ENCODE data around the gene GOLT1B. TPM values are rescaled to one million over a fixed set of nuclear protein-coding genes. Genes with fewer than 3 reads are reported as not detected.
A peak's percentile ranks its signal among the peaks of the same experiment; 100 is the strongest.

Gene GOLT1B
- total RNA-seq, 1 experiment from 2014 or later: 60.4 TPM

DNA sequence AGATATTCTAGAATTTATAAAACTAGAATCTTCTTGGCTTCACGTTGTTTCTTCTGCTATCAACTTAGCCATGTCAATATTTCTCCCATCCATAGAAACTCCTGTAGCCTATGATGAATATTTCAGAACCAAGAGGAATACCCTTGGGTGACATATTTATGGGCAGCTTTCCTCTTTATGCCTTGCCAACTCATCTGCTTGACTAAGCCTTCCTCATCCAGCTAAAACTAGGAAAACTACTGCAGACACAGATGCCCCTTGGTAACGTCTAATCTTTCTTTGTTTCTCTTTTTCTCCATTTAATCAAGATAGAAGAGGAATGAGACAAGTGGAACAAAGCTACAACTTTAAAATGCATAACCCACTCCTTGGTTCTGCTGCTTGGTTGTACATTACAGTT lies 6.3 kb downstream of the GOLT1B start:
- in situ Hi-C loops (cut with HindIII; ENCODE audit: low pct_unique_long_range_greater_than_20kb, low sequenced_read_pairs): no loop called here
- DNase-seq (ENCODE audit: low read depth, low spot score): no peak

DNA sequence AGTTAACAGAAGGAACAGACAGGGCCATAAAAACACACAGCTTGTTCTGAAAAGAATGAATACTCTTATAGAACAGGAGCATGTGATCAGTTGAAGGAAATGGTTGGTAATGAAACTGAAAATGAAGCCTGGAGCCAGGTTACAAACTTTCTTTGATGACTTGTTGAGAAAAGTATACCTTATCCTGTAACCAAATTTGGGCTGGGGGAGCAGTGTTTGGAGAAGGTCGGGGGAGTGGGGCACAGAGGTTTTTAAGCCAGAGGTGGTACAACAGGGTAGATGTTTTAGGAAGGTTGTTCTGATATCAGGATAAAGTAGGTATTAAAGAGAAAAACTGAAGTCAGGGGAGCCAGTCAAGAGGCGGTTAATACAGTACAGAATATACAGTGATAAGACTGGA lies 8.2 kb downstream of the GOLT1B start:
- in situ Hi-C loops (cut with HindIII; ENCODE audit: low pct_unique_long_range_greater_than_20kb, low sequenced_read_pairs): no loop called here
- DNase-seq (ENCODE audit: low read depth, low spot score): peak; percentile 52

- in situ Hi-C loops (cut with HindIII; ENCODE audit: low pct_unique_long_range_greater_than_20kb, low sequenced_read_pairs): no loop called here
- DNase-seq (ENCODE audit: low read depth, low spot score): peak; percentile 79
Observed at GRCh38 chr12:21516281-21516680, 14.7 kb downstream of the GOLT1B start.

DNA sequence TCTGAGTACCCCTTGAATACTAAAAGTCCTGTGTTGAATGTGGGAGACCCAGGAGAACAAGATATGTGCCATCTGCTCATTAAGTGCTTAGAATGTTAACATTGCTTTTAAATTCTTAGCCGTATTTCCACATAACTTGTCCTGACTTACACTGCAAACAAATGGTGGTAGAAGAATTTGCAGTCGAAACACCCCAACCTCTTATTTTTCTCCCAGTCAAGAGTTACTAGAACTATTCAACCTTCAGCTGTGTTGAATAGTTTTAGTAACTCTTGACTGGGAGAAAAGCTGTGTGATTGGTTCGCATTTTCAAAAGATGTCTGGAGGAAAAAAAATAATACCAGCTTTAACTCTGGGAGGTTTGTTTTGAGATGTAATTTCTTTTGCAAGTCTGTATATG lies 16.9 kb downstream of the GOLT1B start:
- in situ Hi-C loops (cut with HindIII; ENCODE audit: low pct_unique_long_range_greater_than_20kb, low sequenced_read_pairs): no loop called here
- DNase-seq (ENCODE audit: low read depth, low spot score): no peak

DNA sequence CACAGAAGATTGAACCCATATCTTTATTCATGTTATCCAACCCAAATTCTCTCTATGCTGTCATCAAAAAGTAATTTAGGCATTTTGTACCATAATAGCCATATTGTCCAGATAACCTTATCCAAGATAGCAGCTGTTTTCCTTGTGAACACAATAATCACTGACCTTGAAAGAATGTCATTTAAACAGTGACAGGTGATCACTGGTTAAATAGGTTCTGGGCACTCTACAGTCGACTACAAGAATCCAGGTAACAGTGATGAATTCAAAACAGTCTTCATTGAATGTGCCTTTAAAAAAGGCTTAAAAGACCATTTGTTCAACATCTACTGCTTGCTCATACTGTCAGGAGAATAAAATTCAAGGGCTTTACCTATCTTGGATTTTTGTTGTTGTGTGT lies 20.0 kb downstream of the GOLT1B start:
- no peak for DNase-seq (ENCODE audit: low read depth, low spot score)
- in situ Hi-C loops (cut with HindIII; ENCODE audit: low pct_unique_long_range_greater_than_20kb, low sequenced_read_pairs): no loop called here

- no peak for DNase-seq (ENCODE audit: low read depth, low spot score)
- in situ Hi-C loops (cut with HindIII; ENCODE audit: low pct_unique_long_range_greater_than_20kb, low sequenced_read_pairs): no loop called here
Observed at GRCh38 chr12:21523148-21523547, 21.6 kb downstream of the GOLT1B start.

- in situ Hi-C loops (cut with HindIII; ENCODE audit: low pct_unique_long_range_greater_than_20kb, low sequenced_read_pairs): no loop called here
- no peak for DNase-seq (ENCODE audit: low read depth, low spot score)
Observed at GRCh38 chr12:21526053-21526452, 24.5 kb downstream of the GOLT1B start, which contains the start of gene SPX. Gene SPX (plus strand): TSS chr12:21526296. CDS start chr12:21526473, 177 bp downstream.

DNA sequence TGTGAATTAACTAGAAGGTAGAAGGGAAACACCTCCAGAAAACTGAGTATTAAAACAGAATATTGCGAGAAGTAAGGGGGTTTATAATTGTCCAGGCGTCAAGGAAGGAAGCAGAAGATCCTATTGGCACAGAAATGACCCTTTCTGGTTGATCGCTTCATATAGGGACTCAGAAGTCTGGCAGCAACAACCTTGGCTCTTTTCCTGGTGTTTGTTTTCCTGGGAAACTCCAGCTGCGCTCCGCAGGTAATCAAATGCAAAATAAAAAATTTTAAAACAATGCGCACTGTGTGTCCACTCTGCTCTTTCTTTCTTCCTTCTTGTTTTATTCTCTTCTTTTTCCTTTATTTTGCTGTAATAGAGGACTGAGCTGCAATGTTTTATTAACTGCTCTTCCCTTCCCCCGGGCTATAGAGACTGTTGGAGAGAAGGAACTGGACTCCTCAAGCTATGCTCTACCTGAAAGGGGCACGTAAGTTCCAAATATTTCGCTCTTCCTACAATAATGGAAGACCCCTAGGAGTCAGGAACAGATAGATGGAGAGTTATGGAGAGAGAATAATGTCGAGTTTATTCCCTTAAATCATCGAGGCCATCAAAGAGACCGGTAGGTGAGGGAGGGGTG lies 25.2 kb downstream of the GOLT1B start:
- in situ Hi-C loops (cut with HindIII; ENCODE audit: low pct_unique_long_range_greater_than_20kb, low sequenced_read_pairs): no loop called here
- no peak for DNase-seq (ENCODE audit: low read depth, low spot score)

DNA sequence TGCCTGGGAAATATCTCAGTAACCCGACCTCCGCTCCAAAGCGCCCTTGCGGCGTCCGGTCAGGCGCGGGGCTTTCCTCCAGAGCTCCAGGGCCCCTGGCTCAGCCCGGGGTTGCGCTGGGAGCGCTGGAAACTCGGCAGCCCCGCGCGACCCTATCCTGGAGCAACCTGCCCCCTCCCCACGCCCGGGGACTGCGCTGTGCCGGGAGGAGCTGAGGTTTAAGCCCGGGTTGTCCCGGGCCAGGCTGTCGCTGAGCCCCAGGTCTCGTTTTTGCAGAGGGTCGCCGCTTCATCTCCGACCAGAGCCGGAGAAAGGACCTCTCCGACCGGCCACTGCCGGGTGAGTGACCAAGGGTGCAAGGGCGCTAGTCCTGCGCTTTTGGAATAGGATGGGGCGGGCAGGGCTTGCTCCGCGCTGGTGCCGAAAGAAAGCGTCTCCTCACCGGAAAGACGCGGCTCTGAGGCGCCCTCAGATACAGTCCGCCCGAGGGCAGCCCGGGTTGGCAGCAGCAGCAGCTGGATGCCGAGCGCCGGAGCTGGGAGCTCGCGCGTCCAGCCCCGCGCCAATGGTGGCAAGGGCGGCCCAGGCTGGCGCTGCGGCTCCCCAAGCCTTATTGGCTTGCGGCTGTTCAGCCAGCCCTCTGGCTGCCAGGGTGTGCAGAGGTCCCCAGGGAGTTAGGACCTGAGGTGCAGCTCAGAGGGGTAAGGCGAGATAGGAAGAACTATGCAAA lies 26.0 kb downstream of the GOLT1B start:
- in situ Hi-C loops (cut with HindIII; ENCODE audit: low pct_unique_long_range_greater_than_20kb, low sequenced_read_pairs): no loop called here
- DNase-seq (ENCODE audit: low read depth, low spot score): peak; percentile 64

DNA sequence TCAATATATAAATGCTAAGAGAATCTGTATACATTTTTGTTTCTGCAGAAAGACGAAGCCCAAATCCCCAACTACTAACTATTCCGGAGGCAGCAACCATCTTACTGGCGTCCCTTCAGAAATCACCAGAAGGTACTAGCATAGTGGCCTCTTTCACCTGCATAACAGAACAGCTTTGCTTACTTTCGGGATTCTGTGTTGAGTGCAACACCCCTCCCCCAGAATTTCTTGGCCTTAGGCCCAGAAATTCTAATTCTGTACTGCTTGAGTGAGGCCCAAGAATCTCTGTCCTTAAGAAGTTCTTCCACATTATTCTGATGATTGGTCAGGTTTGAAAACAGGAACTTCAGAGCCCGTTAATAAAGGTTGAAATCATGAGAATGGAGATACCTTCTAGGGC lies 27.4 kb downstream of the GOLT1B start:
- DNase-seq (ENCODE audit: low read depth, low spot score): no peak
- in situ Hi-C loops (cut with HindIII; ENCODE audit: low pct_unique_long_range_greater_than_20kb, low sequenced_read_pairs): no loop called here

DNA sequence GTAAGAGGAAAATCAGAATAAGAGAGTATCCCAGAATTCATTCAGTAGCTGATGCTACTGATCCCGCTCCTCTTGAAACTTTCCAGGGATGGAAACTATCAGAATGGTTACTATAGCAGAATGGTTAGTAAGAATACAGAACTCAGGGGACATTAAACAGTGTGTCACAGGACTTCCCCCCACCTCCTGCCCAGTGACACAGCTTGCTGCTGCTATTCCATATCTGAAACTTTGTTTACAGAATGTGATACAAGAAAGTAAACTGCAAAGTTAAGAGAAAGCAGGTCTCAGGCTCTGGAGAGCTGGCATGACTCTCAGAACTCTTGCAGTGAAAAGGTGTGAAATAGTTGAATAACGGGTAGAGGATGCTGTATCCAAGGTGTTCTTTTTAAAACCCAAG lies 27.9 kb downstream of the GOLT1B start:
- in situ Hi-C loops (cut with HindIII; ENCODE audit: low pct_unique_long_range_greater_than_20kb, low sequenced_read_pairs): no loop called here
- no peak for DNase-seq (ENCODE audit: low read depth, low spot score)

DNA sequence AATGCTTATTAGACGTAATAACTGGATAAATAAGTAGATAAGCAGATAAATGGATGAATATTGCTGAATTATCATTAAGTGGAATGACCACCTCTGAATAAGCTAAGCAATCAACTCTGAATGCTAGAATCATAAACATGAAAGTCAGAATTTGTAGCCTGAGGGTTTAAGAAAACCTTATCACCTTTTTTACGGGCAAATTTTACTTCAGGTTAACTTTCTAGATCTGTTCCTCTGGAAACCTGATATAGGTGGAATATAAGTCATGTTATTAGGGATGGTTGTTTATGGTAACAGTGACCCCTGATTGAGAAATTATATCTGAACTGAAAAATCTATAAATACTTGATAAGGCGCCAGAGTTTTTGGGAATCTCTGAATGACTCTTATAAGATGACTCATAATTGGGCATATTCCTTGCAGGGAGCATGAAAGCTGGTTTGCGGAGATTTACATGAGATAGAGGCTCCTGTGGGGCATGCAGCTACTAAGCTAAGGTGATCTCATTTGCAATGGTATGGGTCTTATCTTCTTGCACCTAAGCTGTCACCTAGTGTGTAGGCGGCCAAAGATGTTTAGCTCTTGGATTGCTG lies 36.6 kb downstream of the GOLT1B start:
- in situ Hi-C loops (cut with HindIII; ENCODE audit: low pct_unique_long_range_greater_than_20kb, low sequenced_read_pairs): no loop called here
- no peak for DNase-seq (ENCODE audit: low read depth, low spot score)

DNA sequence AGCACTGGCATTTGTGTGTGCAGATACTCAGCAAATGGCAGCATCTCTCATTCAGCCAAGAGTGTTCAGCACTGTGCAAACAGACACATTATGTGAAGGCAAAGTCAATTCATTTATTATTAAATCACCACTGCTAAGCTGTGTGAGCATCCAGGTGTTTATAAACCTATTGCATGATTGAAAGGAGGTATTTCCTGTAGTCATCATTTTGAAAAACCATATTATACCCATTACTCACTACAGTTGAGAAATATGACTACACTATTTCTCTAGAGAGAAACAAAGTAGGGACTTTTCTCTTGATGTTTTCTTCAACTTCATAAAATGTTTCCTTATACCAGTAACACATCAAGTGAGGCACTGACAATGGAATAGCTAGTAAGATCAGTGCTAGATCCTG lies 38.2 kb downstream of the GOLT1B start:
- no peak for DNase-seq (ENCODE audit: low read depth, low spot score)
- in situ Hi-C loops (cut with HindIII; ENCODE audit: low pct_unique_long_range_greater_than_20kb, low sequenced_read_pairs): no loop called here

GRCh38 chr12:21541773-21542172 lies 40.2 kb downstream of the GOLT1B start:
- DNase-seq (ENCODE audit: low read depth, low spot score): no peak
- in situ Hi-C loops (cut with HindIII; ENCODE audit: low pct_unique_long_range_greater_than_20kb, low sequenced_read_pairs): no loop called here

- in situ Hi-C loops (cut with HindIII; ENCODE audit: low pct_unique_long_range_greater_than_20kb, low sequenced_read_pairs): no loop called here
- no peak for DNase-seq (ENCODE audit: low read depth, low spot score)
Observed at GRCh38 chr12:21542403-21542802, 40.8 kb downstream of the GOLT1B start.

- DNase-seq (ENCODE audit: low read depth, low spot score): no peak
- in situ Hi-C loops (cut with HindIII; ENCODE audit: low pct_unique_long_range_greater_than_20kb, low sequenced_read_pairs): no loop called here
Observed at GRCh38 chr12:21543151-21543550, 41.6 kb downstream of the GOLT1B start.

DNA sequence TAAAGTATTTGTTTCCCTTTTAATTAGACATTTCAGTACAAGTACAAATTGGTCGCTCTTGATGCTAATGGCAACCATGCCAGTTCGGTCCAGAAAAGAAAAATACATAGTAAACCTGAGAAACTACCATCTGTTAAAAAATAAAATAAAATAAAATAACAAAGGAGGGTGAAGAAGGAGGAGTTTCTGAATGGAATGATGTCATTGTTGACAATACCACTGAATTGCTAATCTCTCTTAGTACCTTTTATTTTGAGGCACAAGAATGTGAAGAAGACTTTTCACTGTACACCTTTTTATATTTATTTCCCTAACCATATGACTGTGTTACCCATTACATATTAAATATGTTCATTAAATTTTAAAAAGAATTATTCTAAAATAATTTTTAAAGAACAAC lies 44.0 kb downstream of the GOLT1B start:
- in situ Hi-C loops (cut with HindIII; ENCODE audit: low pct_unique_long_range_greater_than_20kb, low sequenced_read_pairs): no loop called here
- no peak for DNase-seq (ENCODE audit: low read depth, low spot score)

GRCh38 chr12:21546716-21547115 lies 45.1 kb downstream of the GOLT1B start:
- DNase-seq (ENCODE audit: low read depth, low spot score): no peak
- in situ Hi-C loops (cut with HindIII; ENCODE audit: low pct_unique_long_range_greater_than_20kb, low sequenced_read_pairs): no loop called here

- DNase-seq (ENCODE audit: low read depth, low spot score): no peak
- in situ Hi-C loops (cut with HindIII; ENCODE audit: low pct_unique_long_range_greater_than_20kb, low sequenced_read_pairs): no loop called here
Observed at GRCh38 chr12:21547437-21547836, 45.8 kb downstream of the GOLT1B start.

All from SK-MEL-5 (cell line).